OCI-LY3 (cell line): Measurements from ENCODE around the gene MED10.

ENCODE experiments used
- H2AFZ ChIP-seq: fragments of 200-600, 300-600 bp; shearing (Covaris generic); 2 replicates; pipeline ENCODE4 v1.6.0; 2014; ENCODE audit warnings: antibody characterized with exemption, low read depth, low read length
- H3K27ac ChIP-seq: fragments of 200-600, 300-600 bp; sonication (generic); 2 replicates; pipeline ENCODE4 v1.5.1; 2014; ENCODE audit warnings: mild to moderate bottlenecking, low read length, moderate library complexity, mixed read lengths
- H3K27me3 ChIP-seq: fragments of 200-600, 300-600 bp; sonication (generic); 2 replicates; pipeline ENCODE4 v1.6.1; 2014; ENCODE audit warnings: low read depth, low read length, mixed read lengths
- H3K36me3 ChIP-seq: fragments of 200-600, 300-600 bp; sonication (generic); replicated peaks from 2 replicates; pipeline ENCODE3; 2014; ENCODE audit warnings: low read depth, low read length, mixed read lengths
- H3K4me1 ChIP-seq: fragments of 300-600, 200-600 bp; sonication (generic); 2 replicates; pipeline ENCODE4 v1.6.1; 2014; ENCODE audit warnings: low read length, mixed read lengths
- H3K4me2 ChIP-seq: fragments of 200-600, 300-600 bp; sonication (generic); 2 replicates; pipeline ENCODE4 v1.6.1; 2014; ENCODE audit warnings: low read length, mixed read lengths
- H3K4me3 ChIP-seq: fragments of 300-600, 200-600 bp; sonication (generic); 2 replicates; pipeline ENCODE4 v1.5.1; 2014; ENCODE audit warnings: antibody characterized with exemption, mild to moderate bottlenecking, low read length, moderate library complexity
- H3K79me2 ChIP-seq: fragments of 300-600, 200-600 bp; shearing (Covaris generic); 2 replicates; pipeline ENCODE4 v1.6.1; 2014; ENCODE audit warnings: mild to moderate bottlenecking, low read length, mixed read lengths
- H3K9ac ChIP-seq: fragments of 300-600, 200-600 bp; shearing (Covaris generic); 2 replicates; pipeline ENCODE4 v1.6.0; 2014; ENCODE audit warnings: mild to moderate bottlenecking, low read length, moderate library complexity
- H3K9me3 ChIP-seq: fragments of 200-600, 300-600 bp; shearing (Covaris generic); 2 replicates; pipeline ENCODE4 v1.6.1; 2014; ENCODE audit warnings: low read length, mixed read lengths; ENCODE audit not compliant: insufficient read depth
- H4K20me1 ChIP-seq: fragments of 200-600, 300-600 bp; sonication (generic); 2 replicates; pipeline ENCODE4 v1.6.1; 2016; ENCODE audit warnings: low read length, mixed read lengths; ENCODE audit not compliant: insufficient read depth
- CTCF ChIP-seq: fragments of 200-600, 300-600 bp; sonication (generic); IDR thresholded peaks from 2 replicates; pipeline ENCODE4 v1.5.1; 2014; ENCODE audit warnings: antibody characterized with exemption, low read length, low read depth
- EZH2phosphoT487 ChIP-seq: fragments of 200-600 bp; shearing (Covaris generic); IDR thresholded peaks from 2 replicates; pipeline ENCODE4 v1.6.1; 2018; ENCODE audit warnings: antibody characterized with exemption, mixed run types, low read depth

The MED10 gene

GRCh38 chr5:6395621-6396020, 17.3 kb upstream of the MED10 start:
- Histone ChIP-seq H3K4me3 (no peak overlapping the region), H3K4me2 (no peak overlapping the region), H3K9ac (no peak overlapping the region), H2AFZ (no peak overlapping the region), H3K9me3 (no peaks in the 10 kb centered on the region), H3K36me3 (no peaks in the 10 kb centered on the region), H3K27me3 (no peaks in the 10 kb centered on the region), H3K27ac (no peak overlapping the region), H3K79me2 (no peaks in the 10 kb centered on the region), H3K4me1 (no peaks in the 10 kb centered on the region), H4K20me1 (no peaks in the 10 kb centered on the region)
- TF ChIP-seq EZH2phosphoT487 (no peak), CTCF (no peak)

GRCh38 chr5:6395102-6395445, 16.7 kb upstream of the MED10 start:
- Histone ChIP-seq H3K79me2 (no peaks in the 10 kb centered on the region), H3K27me3 (no peaks in the 10 kb centered on the region), H3K9ac (no peak overlapping the region), H3K9me3 (no peaks in the 10 kb centered on the region), H3K4me1 (no peaks in the 10 kb centered on the region), H3K36me3 (no peaks in the 10 kb centered on the region), H3K27ac (no peak overlapping the region), H3K4me3 (no peak overlapping the region), H3K4me2 (no peak overlapping the region), H2AFZ (no peak overlapping the region), H4K20me1 (no peaks in the 10 kb centered on the region)
- TF ChIP-seq EZH2phosphoT487, result no peak
- no peak for TF ChIP-seq CTCF

- no peak overlapping the region for H3K4me2 ChIP-seq
- H3K36me3 ChIP-seq, result no peaks in the 10 kb centered on the region
- H3K9ac ChIP-seq, result no peak overlapping the region
- no peak overlapping the region for H3K4me3 ChIP-seq
- no peaks in the 10 kb centered on the region for H3K4me1 ChIP-seq
- no peaks in the 10 kb centered on the region for H3K27me3 ChIP-seq
- no peaks in the 10 kb centered on the region for H3K9me3 ChIP-seq
- no peak overlapping the region for H3K27ac ChIP-seq
- H4K20me1 ChIP-seq, result no peaks in the 10 kb centered on the region
- no peak overlapping the region for H2AFZ ChIP-seq
- H3K79me2 ChIP-seq, result no peaks in the 10 kb centered on the region
- TF ChIP-seq CTCF, result no peak
- no peak for TF ChIP-seq EZH2phosphoT487
These were observed 16.2 kb upstream of the MED10 start for GRCh38 chr5:6394429-6395101.

GRCh38 chr5:6393596-6394194, 15.3 kb upstream of the MED10 start:
- H3K79me2 ChIP-seq, result no peaks in the 10 kb centered on the region
- H3K27ac ChIP-seq, result no peak overlapping the region
- no peaks in the 10 kb centered on the region for H4K20me1 ChIP-seq
- no peak overlapping the region for H3K9ac ChIP-seq
- no peaks in the 10 kb centered on the region for H3K4me1 ChIP-seq
- no peak overlapping the region for H2AFZ ChIP-seq
- H3K9me3 ChIP-seq, result no peaks in the 10 kb centered on the region
- H3K4me3 ChIP-seq, result no peak overlapping the region
- no peaks in the 10 kb centered on the region for H3K36me3 ChIP-seq
- H3K4me2 ChIP-seq, result no peak overlapping the region
- H3K27me3 ChIP-seq, result no peaks in the 10 kb centered on the region
- no peak for TF ChIP-seq CTCF
- no peak for TF ChIP-seq EZH2phosphoT487
